K562 (cell line): ENCODE data around the gene LGALS9B. TPM values are rescaled to one million over a fixed set of nuclear protein-coding genes. Genes with fewer than 3 reads are reported as not detected.
"Not testable (repeated sequence)": the region's sequence is repeated elsewhere in the genome, so short reads cannot be mapped to it uniquely, and the experiment has no call there.

Source experiments
- ATAC-seq: fragments of 200-7000 bp; cut with Tn5 transposase; 3 replicates; pipeline ENCODE4 v1.9.1; 2020; ENCODE audit warnings: moderate library complexity
- BruUV-seq: library from RNA; stranded (reverse); fragments of 400-500 nt; replicated peaks from 2 replicates; lab custom pipeline; 2021; lab: Mats Ljungman, UMichigan
- CTCF ChIA-PET: fragments of 300-600 bp; formaldehyde crosslinking; extraction: SDS; loops from one replicate; lab custom pipeline; 2021; ENCODE audit warnings: low intra/inter-chr PET ratio; lab: Yijun Ruan, JAX
- POLR2A ChIA-PET: fragments of 300-600, 350-650 bp; sonication (Branson Sonifier 250); formaldehyde crosslinking; extraction: SDS; loops from one replicate; lab custom pipeline; 2021; ENCODE audit warnings: antibody characterized with exemption, inconsistent platforms; lab: Yijun Ruan, JAX
- DNase-seq, 4 experiments: peaks; one replicate each; pipeline versions ENCODE4 v3.0.0 to v3.0.0-alpha.2; 2011 to 2018; ENCODE audit warnings: low spot score in 3 of 4, mixed read lengths in 3 of 4; ENCODE audit errors: extremely low read depth in 1 of 4
- FAIRE-seq: peaks from 2 replicates; lab custom pipeline; 2011; peaks lifted over from hg19 to GRCh38; lab: Jason Lieb, UNC
- H2AFZ ChIP-seq: 2 replicates; pipeline ENCODE4 v1.6.0; 2011; ENCODE audit warnings: low read depth, low read length, control low read depth, inconsistent platforms
- H3K27ac ChIP-seq: fragments of 200-600 bp; 3 replicates; pipeline ENCODE4 v1.8.0; 2011; ENCODE audit warnings: low read depth, mild to moderate bottlenecking, control low read depth, inconsistent platforms, low read length, moderate library complexity, mixed read lengths; ENCODE audit errors: extremely low read depth
- H3K27me3 ChIP-seq, 2 experiments: fragments of 300-600 bp in 1 of 2; 2 replicates in 1 of 2; 3 replicates in 1 of 2; pipeline versions ENCODE4 v1.6.0 to v1.8.0; 2011; ENCODE audit warnings: inconsistent platforms in 2 of 2, low read length in 2 of 2, mild to moderate bottlenecking in 1 of 2, mixed read lengths in 1 of 2, moderate library complexity in 1 of 2; ENCODE audit not compliant: control insufficient read depth in 2 of 2, insufficient read depth in 2 of 2
- H3K36me3 ChIP-seq: fragments of 300-600 bp; 3 replicates; pipeline ENCODE4 v1.8.0; 2011; ENCODE audit warnings: mild to moderate bottlenecking, low read length, inconsistent platforms; ENCODE audit not compliant: control insufficient read depth, insufficient read depth
- H3K4me1 ChIP-seq, 2 experiments: fragments of 200-600 bp in 1 of 2; replicated peaks in 1 of 2; 2 replicates in 1 of 2; 3 replicates in 1 of 2; pipeline versions ENCODE4 v1.5.1 to v1.8.0; 2011; ENCODE audit warnings: inconsistent platforms in 2 of 2, low read length in 2 of 2, mild to moderate bottlenecking in 1 of 2, mixed read lengths in 1 of 2, moderate library complexity in 1 of 2; ENCODE audit not compliant: control insufficient read depth in 2 of 2, insufficient read depth in 2 of 2
- H3K4me2 ChIP-seq: 2 replicates; pipeline ENCODE4 v1.6.1; 2011; ENCODE audit warnings: low read length, control low read depth, inconsistent platforms, mixed read lengths; ENCODE audit not compliant: insufficient read depth
- H3K4me3 ChIP-seq: fragments of 200-600 bp; sonication (generic), shearing (Covaris generic); 2 replicates; pipeline ENCODE4 v1.5.1; 2016; ENCODE audit warnings: control low read depth, inconsistent platforms
- H3K79me2 ChIP-seq: fragments of 200-600 bp; 3 replicates; pipeline ENCODE4 v1.8.0; 2011; ENCODE audit warnings: low read length, inconsistent platforms; ENCODE audit not compliant: control insufficient read depth, insufficient read depth
- H3K9ac ChIP-seq, 2 experiments: 2 replicates each; pipeline versions ENCODE4 v1.6.0 to v1.6.1; 2011; ENCODE audit warnings: low read depth in 2 of 2, low read length in 2 of 2, control low read depth in 1 of 2, inconsistent platforms in 1 of 2, mild to moderate bottlenecking in 1 of 2, mixed read lengths in 1 of 2; ENCODE audit not compliant: insufficient read depth in 1 of 2
- H3K9me1 ChIP-seq: one replicate; pipeline ENCODE4 v1.6.0; 2011; ENCODE audit warnings: inconsistent platforms, mild to moderate bottlenecking, low read length, moderate library complexity; ENCODE audit not compliant: control insufficient read depth, insufficient read depth
- H3K9me3 ChIP-seq: replicated peaks from 2 replicates; pipeline ENCODE4 v1.5.1; 2011; ENCODE audit warnings: low read depth, low read length, inconsistent platforms; ENCODE audit not compliant: control insufficient read depth, insufficient read depth
- H4K20me1 ChIP-seq: replicated peaks from 2 replicates; pipeline ENCODE4 v1.6.1; 2011; ENCODE audit warnings: low read length, inconsistent platforms, mixed read lengths; ENCODE audit not compliant: control insufficient read depth, insufficient read depth
- whole genome bisulfite sequencing: fragments of 100-300 bp; shearing (Covaris generic); methylation state at CpG from one replicate; pipeline ENCODE4 v1.1.6; 2016; ENCODE audit warnings: low coverage, mixed read lengths; ENCODE audit not compliant: insufficient coverage; ENCODE audit errors: missing lambda C conversion rate; 5-methylcytosine and 5-hydroxymethylcytosine counted together
- in situ Hi-C: fragments of 300-500 bp; cut with MboI; formaldehyde crosslinking; loops from 4 replicates; pipeline ENCODE4 v1.15.0; 2018; ENCODE audit warnings: inconsistent platforms, mixed read lengths
- intact Hi-C: fragments of 100-400 bp; cut with micrococcal nuclease; formaldehyde crosslinking; loops from 2 replicates; pipeline ENCODE4 v1.14.2; 2022
- polyA plus RNA-seq, 8 experiments: library from polyadenylated mRNA; depleted of rRNA in 4 of 8; stranded (reverse) in 5 of 8; unstranded in 3 of 8; fragments of >200 nt; fragmentation: Nextera tagmentation in 2 of 8; fragmentation: Illumina TruSeq in 1 of 8; extraction: Ambion mirVana in 2 of 8; extraction: Trizol in 1 of 8; gene quantifications; 2 replicates each; pipeline versions ENCODE4 v1.2.1 to v1.2.3, GENCODE V29; 2011 to 2014; ENCODE audit warnings: inconsistent platforms in 1 of 8, missing spikeins in 1 of 8
- total RNA-seq, 7 experiments: library from RNA; depleted of rRNA in 6 of 7; stranded (reverse); fragments of >200 nt in 6 of 7; fragmentation: Illumina TruSeq in 2 of 7; extraction: Trizol in 2 of 7; gene quantifications; 2 replicates each; pipeline versions ENCODE4 v1.2.1 to v1.2.3, GENCODE V29; 2011 to 2021; ENCODE audit warnings: low replicate concordance in 1 of 7

LGALS9B gene
- total and polyA plus RNA-seq, 9 of the 15 experiments (the other 6 are each of a cell fraction or from before 2014, with no cell fraction given): not detected

- POLR2A ChIA-PET, H3K4me3 ChIP-seq, H3K9me3 ChIP-seq, H2AFZ ChIP-seq, H3K9ac ChIP-seq, CTCF ChIA-PET, H3K36me3 ChIP-seq, FAIRE-seq, intact Hi-C loops, H3K4me2 ChIP-seq, H4K20me1 ChIP-seq, H3K4me1 ChIP-seq, H3K79me2 ChIP-seq, H3K27me3 ChIP-seq, BruUV-seq, H3K27ac ChIP-seq, DNase-seq, in situ Hi-C loops, ATAC-seq, H3K9me1 ChIP-seq: not testable (repeated sequence)
- 0% methylated on average over 6 of the region's 8 CpGs for WGBS
Observed at GRCh38 chr17:20475137-20475831, 7.9 kb upstream of the LGALS9B start.

GRCh38 chr17:20474081-20474480 is 6.7 kb upstream of the LGALS9B start:
- POLR2A ChIA-PET, DNase-seq, intact Hi-C loops, H3K9ac ChIP-seq, ATAC-seq, H3K4me2 ChIP-seq, H3K27ac ChIP-seq, H3K36me3 ChIP-seq, CTCF ChIA-PET, H3K27me3 ChIP-seq, H4K20me1 ChIP-seq, FAIRE-seq, in situ Hi-C loops, H3K79me2 ChIP-seq, H3K9me3 ChIP-seq, H3K4me3 ChIP-seq, H2AFZ ChIP-seq, H3K9me1 ChIP-seq, H3K4me1 ChIP-seq, BruUV-seq: not testable (repeated sequence)

DNA sequence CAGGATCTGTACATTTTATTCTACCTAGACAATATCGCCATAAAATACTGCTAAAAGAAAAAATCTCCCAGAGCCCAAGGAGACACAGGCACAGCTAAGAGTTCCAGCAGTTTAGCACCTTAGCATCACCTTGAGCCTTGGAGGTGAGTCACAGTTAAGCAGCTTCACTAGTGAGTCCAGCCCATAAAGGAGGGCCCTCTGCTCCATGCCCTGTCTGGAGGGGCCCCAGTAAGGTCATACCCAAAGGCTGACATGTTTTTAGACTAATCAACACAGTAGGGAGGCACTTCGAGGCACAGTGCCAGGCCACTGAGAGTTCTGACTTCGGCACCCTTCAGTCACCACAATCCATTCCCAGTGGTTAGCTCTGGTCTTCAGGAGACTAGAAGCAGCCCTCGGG is 2.6 kb upstream of the LGALS9B start:
- H4K20me1 ChIP-seq, H3K4me2 ChIP-seq, BruUV-seq, POLR2A ChIA-PET, intact Hi-C loops, H2AFZ ChIP-seq, H3K79me2 ChIP-seq, ATAC-seq, H3K4me1 ChIP-seq, in situ Hi-C loops, H3K9ac ChIP-seq, H3K9me1 ChIP-seq, H3K27ac ChIP-seq, H3K4me3 ChIP-seq, DNase-seq, H3K9me3 ChIP-seq, H3K36me3 ChIP-seq, FAIRE-seq, H3K27me3 ChIP-seq, CTCF ChIA-PET: not testable (repeated sequence)
- WGBS: no CpG with 5 or more reads among the region's 4 CpGs

- H3K36me3 ChIP-seq, H3K9me1 ChIP-seq, H2AFZ ChIP-seq, H3K79me2 ChIP-seq, H3K4me2 ChIP-seq, H4K20me1 ChIP-seq, POLR2A ChIA-PET, H3K4me1 ChIP-seq, FAIRE-seq, H3K27me3 ChIP-seq, BruUV-seq, H3K9ac ChIP-seq, H3K9me3 ChIP-seq, H3K4me3 ChIP-seq, ATAC-seq, H3K27ac ChIP-seq, DNase-seq, CTCF ChIA-PET, intact Hi-C loops, in situ Hi-C loops: not testable (repeated sequence)
- WGBS: no CpG with 5 or more reads among the region's 4 CpGs
Observed at GRCh38 chr17:20469107-20469506, 1.8 kb upstream of the LGALS9B start.
